ENCODE measurements around the gene TSPAN3.
A peak's percentile ranks its signal among the peaks of the same experiment; 100 is the strongest.

Gene TSPAN3

DNA sequence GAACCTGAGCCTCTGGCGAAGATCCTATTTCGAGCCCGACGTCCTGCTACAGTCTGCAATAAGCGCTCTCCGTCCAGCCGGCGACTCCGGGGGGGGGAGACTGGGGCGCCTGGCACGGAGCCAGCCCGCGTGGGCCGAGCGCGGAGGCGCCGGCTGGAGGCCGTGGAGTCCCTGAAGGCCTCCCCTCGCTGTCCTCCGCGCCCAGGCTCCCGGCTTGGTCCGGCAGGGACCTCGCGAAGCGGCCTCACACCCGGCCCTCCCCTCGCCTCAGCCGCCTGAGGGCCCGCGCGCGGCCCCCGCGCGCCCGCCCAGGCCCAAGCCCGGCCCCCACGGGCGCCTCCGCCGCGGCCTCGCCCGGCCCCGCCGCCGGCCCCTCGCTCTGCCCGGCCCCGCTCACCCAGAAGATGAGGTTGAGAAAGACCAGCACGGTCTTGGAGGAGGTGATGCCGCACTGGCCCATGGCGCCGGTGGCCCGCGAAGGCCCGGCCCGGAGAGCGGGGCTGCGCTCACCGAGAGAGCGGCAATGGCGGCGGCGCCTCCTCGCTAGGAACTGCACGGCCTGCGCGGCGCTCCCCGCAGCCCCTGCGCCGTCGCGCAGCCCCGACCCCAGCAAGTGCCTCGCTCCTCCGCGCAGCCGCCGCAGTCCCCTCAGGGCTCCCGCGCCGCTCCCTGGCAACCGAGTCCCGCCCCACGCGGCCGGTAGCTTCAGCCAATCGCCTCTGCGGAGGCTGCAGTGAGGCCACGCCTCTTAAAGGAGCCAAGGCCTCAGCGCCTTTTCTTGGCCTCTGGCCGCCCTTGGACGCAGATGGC, at the start of gene TSPAN3:
TSPAN3 (minus strand) TSS at position 615 of the 810 bp plus-strand sequence; CDS start at position 460, 155 bp downstream.
- DNase-seq, result peak; percentile 75

DNA sequence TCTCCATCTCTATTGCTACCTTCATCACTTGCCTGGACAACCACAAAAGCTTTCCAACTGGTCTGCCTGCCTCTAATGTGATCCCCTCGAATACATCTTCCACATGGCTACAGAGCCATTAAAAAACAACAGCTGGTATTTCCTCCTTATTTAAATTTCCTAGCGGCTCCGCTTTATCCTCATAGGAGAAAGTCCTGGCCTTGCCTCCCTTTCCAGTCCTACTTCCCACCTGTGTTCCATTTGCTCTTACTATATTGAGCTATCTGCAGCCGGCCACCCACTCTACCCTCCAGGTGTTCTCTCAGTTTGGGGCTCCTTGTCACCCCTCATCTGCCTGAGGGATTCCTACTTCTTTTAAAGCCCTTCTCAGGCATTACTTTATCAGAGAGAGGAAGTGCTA, 49.7 kb upstream of the TSPAN3 start:
- no peak for DNase-seq

DNA sequence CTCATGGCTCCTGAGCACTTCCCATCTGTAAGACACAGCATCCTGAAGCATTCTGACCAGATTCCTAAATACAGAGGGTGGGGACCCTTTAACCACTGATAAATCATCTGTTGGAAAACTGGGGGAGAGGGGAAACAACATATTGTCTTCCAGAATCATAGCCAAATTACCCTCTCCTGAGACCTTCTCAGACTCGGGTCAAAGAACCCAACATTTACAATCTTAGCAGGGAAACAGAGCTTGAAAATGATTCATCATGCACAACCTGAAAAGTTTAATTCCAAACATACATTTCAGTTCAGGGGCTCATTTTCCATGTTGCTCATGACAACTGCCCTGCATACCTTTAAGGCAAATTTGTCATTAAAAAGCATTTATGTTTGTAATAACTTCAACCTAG, 48.5 kb upstream of the TSPAN3 start:
- DNase-seq, result no peak

DNA sequence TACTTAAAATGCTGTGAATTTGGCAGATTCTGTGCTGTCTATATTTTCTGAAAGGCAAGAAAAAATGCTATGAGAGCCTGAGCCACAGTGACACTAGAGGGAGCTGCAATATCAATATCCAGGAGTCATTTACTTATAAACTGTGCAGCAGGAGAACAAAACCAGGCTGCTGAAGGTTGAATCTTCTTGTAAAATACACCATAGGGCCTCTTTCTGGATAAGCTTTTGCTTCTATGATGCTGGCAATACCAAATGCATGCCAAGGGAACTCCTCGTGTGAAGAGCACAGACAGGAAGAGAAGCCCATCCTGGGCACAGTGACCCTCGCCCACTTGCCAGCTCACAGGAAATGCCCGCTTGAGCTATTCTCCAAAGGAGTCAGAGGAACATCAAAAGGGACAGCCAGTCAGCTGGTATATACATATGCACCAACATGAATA, 48.0 kb upstream of the TSPAN3 start:
- DNase-seq, result peak; percentile 13

DNA sequence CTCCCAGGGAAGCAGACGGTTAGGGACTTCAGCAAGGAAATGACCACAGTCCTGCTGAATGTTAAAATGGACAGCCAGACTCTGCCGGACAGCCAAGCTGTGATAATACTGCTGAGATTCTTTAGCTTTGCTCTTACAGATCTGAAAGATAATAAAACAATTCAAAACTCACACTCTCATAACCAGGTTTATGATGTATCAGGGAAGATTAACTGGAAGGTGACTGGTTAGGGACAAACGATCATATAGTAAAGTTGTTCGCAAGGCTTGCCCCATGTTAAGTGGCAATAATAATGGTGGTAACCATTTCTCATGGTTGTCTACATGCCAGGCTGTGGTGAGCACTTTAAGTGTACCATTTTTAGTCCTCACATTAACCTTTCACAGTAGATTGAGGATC, 44.3 kb upstream of the TSPAN3 start:
- no peak for DNase-seq

DNA sequence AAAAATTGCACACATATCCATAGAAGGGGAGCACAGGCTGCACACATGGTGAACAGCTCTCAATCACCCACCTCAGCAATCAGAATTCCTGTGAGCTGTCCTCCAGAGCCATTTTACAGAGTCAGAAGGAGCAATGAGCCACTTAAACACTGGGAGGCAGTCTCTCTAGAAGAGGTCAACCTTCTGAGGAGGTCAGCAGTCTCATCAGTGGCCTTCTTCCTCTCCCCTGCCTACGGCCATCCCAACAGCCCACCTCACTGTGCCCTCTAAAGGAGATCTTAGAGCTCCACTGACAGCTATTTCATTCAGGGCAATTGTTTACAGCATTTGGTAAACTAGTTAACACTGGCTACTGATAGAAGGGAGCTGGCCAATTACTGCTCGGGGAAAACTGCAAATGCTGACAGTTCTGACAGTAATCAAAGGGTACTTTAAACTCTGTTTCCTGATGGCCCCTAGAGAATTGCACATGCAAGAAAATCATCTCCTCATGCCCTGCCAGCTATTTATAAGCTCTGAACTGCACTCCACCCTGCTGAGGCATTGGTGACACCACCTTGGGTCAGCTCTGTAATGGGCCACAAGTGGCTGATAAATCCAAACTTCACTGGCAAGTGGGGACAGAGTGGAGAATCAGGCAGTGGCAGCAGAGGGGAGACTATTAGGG, 42.1 kb upstream of the TSPAN3 start:
- no peak for DNase-seq

DNA sequence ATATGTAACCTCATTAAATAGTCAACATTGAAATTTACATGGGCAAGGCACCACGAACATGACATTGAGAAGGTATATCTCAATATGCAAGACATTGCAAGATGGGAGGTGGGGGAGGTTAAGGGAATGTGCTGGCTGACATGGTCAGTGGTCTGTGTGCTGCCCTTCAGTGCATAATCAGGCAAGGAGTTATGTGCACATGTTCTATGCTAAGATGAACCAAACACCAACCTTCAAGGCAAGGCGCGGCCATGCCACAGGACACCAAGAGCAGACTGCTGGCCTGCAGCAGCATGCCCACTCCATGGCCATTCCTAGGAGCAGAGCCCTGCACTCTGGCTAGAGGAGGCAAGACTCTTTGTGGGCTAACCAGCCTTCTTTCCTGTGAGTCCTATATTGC, 40.9 kb upstream of the TSPAN3 start:
- no peak for DNase-seq

DNA sequence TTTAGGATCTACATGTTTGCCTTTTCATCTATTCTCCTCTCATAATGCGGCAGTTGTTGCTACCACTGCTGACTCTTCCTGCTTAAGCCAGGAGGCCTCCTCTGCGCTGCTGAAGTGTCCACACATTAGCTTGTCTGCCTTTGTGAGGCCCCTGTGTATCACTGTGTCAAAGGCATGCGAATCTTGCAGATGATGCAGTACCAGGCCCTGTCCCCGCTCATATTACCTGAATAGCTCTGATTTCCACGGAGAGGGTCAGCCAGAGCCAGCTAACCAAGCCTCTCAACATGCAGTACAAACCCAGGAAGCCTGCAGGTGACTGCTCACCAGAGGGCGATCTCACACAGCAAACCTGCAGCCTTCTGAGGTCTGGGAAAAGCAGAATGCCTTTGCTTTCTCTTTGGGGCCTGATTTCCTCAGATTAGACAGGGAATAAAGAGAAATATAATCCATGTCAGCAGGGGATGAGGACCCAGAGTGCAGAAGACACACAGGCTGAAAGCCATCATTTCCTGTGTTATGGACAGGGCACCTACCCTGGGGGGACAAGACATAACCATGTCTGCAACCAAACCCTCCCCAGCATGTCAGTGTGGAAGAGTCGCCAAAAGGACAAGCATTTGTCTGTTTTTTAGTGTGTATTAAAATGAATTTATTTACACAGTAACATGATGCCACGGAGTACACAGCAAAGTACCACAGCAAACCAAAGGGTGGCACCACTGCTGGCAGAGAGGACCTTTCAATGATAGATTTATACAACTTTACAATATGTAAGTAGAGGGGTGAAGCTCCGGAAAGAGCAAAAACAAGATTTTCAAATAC, 36.8 kb upstream of the TSPAN3 start:
- peak; percentile 5 for DNase-seq

DNA sequence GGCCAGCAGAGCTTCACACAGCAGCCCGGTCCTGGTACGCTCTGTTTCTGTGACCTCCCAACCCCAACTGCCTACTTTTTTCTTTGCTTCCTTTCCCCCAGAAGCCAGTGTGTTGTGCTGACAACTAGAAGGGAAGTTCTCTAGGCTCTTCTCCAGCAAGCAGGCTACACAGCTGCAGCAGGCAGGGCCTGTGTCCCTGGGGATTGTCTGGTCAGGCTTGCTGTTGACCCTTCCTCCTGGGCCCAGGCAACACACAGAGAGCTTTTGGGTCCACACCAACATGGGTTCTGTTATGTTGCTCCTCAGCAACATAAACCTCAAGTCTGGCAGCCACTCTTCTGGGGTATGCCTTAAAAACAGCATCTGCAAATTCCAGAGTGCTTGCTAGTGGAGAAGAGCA, 36.2 kb upstream of the TSPAN3 start:
- no peak for DNase-seq

DNA sequence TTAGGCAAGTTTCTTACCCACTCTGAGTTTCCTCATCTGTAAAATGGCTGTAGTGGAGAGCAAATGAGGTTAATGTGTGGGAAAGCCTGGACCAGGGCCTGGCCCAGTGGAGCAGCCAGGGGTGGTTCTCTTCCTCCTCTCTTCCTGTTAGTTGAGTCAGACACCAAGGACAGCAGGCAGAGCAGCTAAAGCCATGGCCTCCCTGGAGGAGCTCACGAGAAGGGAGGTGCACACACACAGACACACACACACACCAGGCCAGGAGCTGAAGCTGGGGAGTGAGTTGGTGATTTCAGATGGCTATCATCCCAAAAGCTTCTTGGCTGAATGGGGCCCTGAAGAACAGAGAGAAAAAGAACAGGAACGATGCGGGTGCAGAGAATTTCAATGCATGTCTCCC, 33.2 kb upstream of the TSPAN3 start:
- no peak for DNase-seq

DNA sequence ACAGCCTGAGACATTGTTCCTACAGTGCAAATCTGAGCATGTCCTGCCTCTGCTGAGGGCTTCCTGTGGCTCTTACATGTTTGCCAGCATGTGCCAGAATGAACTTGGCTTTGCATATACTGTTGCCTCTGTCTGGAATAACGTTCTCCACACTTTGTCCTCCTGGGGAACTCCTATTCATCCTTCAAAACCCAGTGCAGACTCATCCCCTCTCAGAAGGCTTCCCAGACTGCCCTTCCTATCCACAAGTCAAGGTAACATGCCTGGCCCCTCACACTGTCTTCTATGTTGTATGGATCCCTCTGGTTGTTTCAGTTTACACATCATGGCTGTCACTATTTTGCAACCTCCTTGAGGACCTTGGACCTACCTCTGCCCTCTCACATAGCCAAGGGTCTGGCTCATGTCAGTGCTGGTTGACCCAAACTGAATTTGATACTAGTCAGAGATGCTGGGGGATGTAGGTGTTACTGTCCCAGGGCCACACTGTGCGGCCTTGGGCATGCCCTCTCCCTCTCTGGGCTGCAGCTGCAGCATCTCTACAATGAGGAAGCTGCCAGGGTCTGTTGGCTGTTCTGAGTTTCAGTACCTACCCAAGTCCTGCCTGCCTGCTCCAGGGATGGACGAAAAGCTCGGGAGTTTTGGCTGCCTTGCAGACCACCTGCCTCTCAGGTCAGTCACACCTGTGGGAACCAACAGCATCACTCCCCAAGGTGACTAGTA, 29.0 kb upstream of the TSPAN3 start:
- DNase-seq, result no peak

DNA sequence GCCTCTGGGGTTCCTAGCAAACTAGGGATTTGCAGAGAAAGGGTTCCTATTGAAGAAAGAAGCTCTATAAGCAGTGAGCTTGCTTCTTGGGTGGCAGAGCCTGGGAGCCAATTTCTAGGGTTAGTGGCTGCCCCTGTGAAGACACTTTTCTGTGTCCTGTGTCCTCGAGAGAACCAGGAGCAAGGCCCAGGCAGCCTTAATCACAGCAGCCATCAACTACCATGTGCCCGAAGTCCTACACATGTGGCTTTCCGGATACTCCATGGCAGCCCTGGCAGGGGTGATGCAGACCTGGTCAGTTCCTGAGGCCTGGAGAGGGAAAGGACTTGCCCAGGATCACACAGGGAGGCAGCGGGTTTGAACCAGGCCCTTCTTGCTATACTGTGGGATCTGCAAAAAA, 27.7 kb upstream of the TSPAN3 start:
- no peak for DNase-seq

DNA sequence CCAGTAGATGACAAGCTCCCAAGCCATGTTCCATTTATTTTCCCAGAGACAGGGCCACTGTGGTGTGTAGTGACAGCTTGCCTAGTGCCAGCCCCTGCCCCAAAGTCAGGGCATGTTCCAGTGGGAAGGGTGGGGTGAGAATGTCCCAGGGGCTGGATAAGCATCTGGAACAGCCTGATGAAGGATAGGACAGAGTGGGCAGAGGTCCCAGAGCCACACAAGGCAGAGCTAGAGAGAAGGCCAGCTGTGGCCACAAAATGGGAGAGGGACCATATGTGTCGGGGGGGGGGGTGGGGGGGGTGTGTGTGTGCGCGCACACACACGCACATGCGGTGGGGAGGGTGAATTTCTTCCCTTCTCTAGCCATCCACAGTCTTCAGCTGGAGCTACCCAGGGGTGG, 27.0 kb upstream of the TSPAN3 start:
- DNase-seq, result no peak

DNA sequence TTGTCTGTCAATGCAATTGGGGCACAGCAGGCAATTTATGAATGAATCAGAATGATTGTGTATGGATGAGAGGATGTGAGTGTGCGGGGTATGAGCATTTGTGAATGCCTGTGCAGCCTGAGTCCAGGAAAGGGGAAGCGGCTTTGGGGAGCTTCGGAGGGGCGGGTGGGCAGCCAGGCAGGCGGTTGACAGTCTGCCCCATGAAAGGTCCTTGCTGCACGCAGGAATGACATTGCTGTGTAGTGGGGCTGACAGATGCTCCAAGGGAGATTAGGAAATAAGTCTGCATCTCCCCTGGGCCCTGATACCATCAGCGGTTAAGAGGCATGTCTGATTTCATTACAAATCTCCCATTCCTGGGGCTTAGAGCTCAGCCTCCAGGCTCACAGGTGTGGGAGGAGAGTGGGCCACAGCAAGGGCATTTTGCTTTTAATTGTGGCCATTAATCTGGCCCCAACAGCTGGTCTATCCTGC, 26.4 kb upstream of the TSPAN3 start:
- no peak for DNase-seq

DNA sequence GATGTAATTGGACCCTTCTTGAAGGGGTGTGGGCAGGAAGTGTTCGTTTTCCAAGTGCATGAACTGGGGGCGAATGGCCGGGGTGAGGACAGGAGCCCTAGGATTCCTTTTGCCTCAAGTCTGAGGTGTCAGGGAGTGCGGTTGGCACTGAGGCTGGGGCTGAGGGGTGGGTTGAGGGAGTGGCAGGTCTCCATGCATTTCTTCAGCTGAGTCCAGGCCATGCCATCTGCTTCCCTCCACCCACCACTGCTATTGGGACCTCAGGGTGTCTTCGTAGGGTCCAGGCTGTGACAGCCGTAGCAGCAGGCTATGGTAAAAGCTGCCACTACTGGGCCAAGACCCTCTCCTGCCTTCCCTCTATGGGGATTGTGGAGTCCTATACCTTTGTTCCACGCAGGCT, 25.6 kb upstream of the TSPAN3 start:
- no peak for DNase-seq

DNA sequence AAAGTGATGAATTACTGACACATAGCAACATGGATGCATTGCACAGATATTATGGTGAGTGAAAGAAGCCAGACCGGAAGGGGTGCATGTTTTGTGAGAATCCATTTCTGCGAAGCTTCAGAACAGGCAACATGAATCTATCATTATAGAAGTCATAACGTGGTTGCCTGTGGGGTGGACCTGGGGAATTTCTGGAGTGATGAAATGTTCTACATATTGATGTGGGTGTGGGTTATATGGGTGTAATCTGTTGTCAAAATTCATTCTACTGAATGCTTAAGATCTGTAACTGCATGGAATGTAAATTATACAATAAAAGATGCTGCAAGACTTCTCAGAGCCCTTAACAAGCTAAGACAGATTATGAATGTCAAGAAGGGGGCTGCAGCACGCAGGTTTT, 25.2 kb upstream of the TSPAN3 start:
- DNase-seq, result no peak

DNA sequence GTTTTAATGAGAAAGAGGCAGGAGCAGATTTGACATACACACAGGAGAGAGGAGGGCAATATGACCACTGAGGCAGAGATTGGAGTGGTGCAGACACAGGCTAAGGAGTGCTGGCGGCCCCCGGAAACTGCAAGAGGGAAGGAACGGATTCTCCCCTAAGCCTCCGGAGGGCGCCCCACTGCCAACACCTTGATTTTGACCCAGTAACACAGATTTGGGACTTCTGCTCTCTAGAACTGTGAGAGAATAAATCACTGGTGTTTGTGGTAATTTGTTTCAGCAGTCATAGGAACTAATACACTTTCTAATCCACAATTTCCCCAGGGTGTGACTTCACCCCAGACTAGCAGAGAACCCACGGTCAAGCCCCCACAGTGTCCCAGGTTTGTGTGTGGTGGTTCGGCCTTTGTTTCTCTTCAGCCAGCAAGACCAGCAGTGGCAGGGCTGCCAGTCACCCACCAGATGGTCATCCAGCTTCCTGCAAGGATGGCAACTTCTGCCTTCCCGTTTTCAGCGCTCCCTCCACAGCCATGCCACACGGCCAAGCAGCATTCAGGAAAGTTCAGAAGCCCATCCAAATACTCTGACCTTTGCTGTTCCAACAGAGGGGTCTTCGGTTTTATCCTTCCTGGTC, 23.6 kb upstream of the TSPAN3 start:
- DNase-seq, result no peak

DNA sequence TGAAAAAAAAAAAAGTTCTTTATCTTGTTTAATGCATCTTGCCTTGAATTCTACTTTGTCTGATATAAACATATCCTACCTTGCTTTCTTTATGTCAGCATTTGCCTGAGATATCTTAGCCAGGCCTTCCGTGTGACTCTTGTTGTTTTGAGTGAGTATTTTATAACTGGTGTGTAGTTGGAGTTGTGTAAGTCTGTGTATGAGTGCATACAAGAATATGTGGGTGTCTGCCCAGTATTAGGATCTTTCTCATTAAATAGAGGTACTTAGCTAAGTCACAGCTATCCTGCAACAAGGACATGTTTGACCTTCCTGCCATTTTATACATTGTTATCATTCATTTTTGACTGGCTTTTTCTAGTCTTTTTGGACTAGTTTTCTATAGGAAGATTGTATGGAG, 22.5 kb upstream of the TSPAN3 start:
- DNase-seq, result no peak

DNA sequence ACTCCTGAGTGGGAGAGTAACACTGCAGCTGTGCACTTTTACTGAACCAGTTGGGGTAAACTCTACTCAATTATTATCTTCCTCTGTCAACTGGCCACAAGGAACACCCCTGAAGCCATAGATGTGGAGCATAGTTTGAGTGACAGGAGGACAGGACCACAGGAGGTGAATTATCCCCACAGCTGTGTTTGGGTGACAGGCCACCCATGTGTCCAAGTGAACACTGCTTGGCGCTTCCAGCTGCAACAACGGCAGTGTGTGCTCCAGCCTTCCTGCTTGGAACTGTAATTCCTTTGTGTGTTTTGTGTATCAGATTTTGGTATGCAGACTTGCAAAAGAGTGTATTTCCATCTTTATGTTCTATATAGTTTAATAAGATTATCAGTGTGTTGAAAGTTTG, 20.2 kb upstream of the TSPAN3 start:
- no peak for DNase-seq

DNA sequence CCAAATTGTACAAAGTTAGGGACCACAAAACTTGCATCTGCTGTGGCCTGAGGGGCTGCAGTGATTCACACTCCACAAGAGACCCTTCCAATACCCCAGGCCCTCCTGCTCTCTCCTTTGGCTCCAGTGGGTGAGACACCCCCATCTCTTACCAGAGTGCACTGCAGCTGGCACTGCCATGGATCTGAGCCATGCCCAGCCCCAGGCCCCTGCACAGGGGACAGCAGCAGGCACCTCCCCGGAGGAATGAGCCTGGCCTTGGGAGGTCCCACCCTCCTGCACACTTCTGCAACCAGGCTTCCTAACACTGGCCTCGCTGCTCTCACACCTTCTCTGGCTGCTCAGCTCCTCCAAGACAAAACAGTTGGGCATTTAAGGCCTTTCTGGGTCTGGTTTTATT, 16.3 kb upstream of the TSPAN3 start:
- no peak for DNase-seq

DNA sequence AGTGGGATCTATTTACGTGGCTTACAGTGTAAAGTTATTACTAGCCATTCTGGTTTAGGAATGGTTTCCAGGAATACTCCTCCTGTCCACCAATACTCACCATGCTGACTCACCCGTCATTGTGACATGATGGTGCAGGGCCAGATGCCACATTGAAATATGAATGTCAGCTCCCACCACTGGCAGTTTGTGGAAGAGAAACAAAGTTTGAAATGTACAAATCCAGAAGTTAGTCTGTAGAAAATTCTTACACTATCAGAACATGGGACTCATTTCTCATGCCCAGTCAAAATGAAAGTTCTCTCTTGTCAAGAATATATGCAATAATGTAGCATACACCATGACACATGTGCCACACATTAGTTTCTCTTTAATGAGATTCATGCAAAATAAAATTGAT, 14.4 kb upstream of the TSPAN3 start:
- DNase-seq, result no peak

DNA sequence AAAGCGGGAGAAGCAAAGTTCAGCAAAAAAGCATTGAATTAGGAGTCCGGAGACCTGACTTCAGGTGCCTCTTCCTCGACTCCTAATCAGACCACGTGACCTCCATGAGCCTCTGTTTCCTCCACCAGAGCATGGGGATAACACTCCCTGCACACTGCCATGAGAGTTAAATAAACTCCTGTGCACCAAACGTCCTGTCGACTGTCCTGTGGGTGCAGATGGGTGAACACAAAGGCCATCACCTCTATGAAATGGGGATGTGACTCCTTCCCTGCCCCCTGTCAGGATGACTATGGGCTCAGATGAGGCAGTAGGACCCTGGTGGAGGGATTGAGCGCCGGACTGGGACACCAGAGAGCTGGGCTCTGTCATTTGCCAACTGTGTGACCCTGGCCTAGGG, 13.5 kb upstream of the TSPAN3 start:
- DNase-seq, result no peak
